ENCODE data around the gene ZNF516.

The ZNF516 gene

GRCh38 chr18:76435316-76435989 lies 59.6 kb downstream of the ZNF516 start:
- H3K4me3 ChIP-seq (ENCODE audit: low read depth, low read length), result no peak overlapping the region
- TF ChIP-seq, protein P1, sequence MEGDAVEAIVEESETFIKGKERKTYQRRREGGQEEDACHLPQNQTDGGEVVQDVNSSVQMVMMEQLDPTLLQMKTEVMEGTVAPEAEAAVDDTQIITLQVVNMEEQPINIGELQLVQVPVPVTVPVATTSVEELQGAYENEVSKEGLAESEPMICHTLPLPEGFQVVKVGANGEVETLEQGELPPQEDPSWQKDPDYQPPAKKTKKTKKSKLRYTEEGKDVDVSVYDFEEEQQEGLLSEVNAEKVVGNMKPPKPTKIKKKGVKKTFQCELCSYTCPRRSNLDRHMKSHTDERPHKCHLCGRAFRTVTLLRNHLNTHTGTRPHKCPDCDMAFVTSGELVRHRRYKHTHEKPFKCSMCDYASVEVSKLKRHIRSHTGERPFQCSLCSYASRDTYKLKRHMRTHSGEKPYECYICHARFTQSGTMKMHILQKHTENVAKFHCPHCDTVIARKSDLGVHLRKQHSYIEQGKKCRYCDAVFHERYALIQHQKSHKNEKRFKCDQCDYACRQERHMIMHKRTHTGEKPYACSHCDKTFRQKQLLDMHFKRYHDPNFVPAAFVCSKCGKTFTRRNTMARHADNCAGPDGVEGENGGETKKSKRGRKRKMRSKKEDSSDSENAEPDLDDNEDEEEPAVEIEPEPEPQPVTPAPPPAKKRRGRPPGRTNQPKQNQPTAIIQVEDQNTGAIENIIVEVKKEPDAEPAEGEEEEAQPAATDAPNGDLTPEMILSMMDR (IDR thresholded peaks at IDR 0.05; ENCODE audit: low read depth, low read length), result no peak

GRCh38 chr18:76434452-76434851 lies 60.6 kb downstream of the ZNF516 start:
- TF ChIP-seq, protein P1 (IDR thresholded peaks at IDR 0.05; ENCODE audit: low read depth, low read length), result no peak
- no peak overlapping the region for H3K4me3 ChIP-seq (ENCODE audit: low read depth, low read length)

DNA sequence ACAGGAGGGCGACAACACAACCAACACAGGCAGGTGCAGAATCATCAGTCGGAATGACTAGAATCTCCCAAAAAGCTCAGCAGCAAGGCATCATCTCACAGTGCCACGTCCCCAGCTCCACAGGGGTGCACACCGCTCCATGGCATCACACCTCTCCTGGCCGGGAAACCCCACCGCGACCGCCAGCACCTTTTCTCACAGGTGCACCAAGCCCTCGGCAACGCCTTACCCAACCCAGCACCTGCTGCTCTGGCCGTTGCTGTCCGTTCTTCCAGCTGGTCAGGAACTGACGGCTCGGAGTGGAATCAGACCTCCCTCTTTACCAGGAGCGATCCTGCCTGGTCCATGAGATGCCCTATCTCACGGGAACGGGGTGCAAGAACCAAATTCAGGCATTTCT lies 61.3 kb downstream of the ZNF516 start:
- H3K4me3 ChIP-seq (ENCODE audit: low read depth, low read length), result no peak overlapping the region
- TF ChIP-seq, protein P1 (IDR thresholded peaks at IDR 0.05; ENCODE audit: low read depth, low read length), result no peak

GRCh38 chr18:76432970-76433767 lies 61.9 kb downstream of the ZNF516 start:
- TF ChIP-seq, protein P1 (IDR thresholded peaks at IDR 0.05; ENCODE audit: low read depth, low read length), result no peak
- no peak overlapping the region for H3K4me3 ChIP-seq (ENCODE audit: low read depth, low read length)

DNA sequence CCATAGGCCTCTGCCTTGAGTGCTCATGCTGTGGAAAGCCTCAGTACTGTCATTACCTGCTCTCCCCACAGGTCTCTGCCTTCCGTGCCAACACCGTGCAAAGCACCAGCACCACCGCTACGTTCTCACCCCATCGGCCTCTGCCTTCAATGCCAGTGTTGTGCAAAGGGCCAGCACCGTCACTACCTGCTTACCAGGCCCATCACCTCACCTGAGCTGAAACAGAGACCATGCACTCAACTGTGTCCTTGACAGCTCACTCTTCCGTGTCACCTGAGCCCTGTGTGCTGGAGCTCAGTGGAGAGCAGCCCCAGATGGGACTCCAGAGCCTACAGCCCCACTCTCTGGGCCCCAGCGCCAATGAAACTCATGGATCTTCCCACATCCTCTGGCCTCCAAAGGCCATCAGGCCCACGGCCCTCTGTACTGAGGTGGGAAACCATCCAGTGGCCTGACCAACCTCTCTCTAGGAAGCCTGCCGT lies 62.7 kb downstream of the ZNF516 start:
- H3K4me3 ChIP-seq (ENCODE audit: low read depth, low read length), result no peak overlapping the region
- TF ChIP-seq, protein P1 (IDR thresholded peaks at IDR 0.05; ENCODE audit: low read depth, low read length), result no peak

DNA sequence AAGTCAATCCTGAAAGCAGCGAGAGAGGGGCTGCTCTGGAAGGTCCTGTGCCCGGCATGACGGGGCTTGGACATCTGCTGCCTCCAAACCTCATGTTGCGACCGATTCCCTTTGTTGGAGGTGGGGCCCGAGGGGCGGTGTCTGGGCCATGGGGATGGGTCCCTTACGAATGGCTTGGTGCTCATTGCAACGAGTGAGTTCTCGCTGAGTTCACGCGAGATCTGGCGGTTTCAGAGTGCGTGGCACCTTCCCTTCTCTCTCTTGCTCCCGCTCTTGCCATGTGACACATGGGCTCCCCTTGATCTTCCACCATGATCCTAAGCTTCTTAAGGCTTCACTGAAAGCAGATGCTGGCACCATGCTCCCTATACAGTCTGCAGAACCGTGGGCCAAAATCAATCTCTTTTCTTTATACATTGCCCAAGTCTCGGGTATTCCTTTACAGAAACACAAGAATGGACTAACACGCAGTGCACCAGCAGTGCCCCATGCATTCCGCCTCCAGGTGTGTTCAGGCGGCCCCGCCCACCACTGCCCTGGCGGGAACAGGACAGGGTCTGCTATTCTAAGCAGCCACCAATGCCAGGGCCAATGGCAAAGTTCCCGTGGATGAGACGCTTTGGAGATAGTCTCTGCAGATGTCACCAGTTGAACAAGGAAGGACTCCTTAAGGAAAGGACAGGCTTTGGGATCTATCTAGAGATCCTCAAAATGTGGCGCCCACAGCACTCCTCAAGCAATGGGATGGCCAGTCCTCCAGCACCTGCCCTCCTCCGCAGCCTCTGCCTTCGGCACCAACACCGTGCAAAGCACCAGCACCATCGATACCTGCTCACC lies 63.4 kb downstream of the ZNF516 start:
- TF ChIP-seq, protein P1 (IDR thresholded peaks at IDR 0.05; ENCODE audit: low read depth, low read length), result no peak

More for the DNA sequence above, 63.4 kb downstream of the ZNF516 start:
- no peak overlapping the region for H3K4me3 ChIP-seq (ENCODE audit: low read depth, low read length)
